ENCODE data around the gene KLHL3.

Gene KLHL3

DNA sequence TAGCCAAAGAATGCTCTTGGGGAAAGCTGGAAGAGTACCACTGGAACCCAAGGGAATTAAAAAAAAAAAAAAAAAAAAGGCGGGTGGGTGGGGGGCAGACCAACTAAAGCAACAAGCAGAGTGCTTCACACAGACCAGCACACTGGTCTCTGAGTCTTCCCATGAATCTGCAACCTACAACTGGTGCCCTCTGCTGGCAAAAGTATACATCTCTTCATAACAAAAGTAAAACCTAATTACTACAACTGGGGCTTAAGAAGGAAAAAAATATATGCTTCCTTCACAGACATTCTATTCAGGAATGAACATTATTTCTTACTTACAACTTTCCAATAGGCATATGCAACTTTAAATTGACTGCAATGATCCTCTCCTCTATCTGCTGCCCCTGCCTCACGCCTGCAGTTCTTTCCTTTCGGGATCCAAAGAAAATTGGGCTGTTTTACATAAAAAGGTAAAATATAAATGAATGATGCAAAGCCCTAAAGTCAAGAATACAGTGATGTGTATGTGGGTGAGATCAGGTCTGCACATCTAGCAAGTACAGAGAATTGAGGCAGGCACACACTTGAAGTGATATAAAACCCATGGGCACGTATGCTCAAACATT is 7.2 kb upstream of the KLHL3 start:
- peak; percentile 72 to 74 for DNase-seq

DNA sequence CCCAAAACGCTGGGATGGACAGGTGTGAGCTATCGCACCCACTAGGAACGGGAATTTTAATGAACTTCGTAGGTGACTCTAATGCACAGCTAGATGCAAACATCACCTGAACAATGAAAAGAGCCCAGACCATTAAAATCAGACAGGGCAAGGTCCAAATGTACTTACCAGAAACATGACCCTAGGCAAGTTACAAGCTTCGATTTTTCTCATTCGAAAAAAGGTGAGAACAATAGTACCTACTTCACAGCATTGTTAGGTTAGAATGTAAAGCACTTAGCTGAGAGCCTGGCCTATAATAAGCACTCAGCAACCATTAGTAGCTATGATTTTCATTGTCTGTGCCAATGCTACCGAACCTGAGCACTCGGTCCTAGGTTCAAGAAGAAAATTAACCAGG is 5.8 kb upstream of the KLHL3 start:
- DNase-seq = no peak

DNA sequence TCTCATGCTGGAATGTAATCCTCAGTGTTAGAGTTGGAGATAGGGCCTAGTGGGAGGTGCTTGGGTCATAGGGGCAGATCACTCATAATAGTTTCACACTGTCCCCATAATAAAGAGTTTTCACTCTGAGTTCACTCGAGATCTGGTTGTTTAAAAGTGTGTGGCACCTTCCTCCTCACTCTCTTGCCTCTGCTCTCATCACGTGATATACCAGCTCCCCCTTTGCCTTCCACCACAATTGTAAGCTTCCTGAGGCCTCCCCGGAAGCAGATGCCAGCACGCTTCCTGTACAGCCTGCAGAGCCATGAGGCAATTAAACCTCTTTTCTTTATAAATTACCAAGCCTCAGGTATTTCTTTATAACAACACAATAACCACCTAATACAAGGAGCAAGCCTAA is 3.8 kb upstream of the KLHL3 start:
- DNase-seq = no peak

DNA sequence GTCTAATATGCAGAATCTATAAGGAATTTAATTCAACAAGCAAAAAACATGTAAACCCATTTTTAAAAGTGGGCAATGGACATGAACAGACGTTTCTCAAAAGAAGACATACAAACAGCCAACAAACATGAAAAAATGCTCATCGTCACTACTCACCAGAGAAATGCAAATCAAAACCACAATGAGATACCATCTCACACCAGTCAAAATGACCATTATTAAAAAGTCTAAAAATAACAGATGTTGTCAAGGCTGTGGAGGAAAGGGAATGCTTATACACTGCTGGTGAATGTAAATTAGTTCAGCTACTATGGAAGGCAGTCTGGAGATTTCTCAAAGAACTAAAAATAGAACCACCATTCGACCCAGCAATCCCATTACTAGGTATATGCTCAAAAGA is 3.1 kb upstream of the KLHL3 start:
- DNase-seq = no peak

DNA sequence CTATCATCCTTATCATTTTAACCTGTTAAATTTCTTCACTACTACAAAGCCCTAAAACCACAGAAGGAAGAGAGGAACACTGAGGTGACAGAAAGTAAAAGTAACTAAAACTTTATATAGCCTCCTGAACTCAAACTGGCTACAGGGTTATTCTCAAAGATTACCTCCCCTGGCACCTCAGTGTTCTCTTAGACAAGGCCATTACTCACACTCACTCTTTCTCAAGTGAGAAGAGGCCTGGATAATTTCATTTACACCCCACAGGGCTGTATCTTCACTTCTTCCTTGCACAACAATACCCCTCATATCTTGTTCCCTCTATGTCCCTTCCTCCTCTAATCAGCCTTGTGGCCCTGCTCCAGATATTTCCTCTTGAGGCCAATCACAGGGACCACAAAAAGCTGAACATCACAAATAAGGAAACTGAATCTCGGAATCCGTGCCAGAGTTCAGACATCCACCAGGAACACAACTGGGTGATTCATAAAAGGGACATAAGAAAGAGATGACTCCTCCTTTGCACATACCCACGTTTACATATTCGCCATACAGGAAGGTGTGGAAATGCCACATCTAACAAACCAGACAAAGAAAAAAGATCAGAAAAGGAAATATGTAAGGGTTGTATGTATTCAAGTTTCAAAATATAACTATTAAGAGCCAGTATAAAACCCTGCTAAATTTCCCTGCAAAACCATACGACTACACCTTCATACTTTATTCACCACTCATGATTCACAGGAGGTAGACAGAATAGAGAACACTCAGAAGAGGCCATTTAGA is 1.7 kb upstream of the KLHL3 start:
- DNase-seq = peak; percentile 88 to 91

DNA sequence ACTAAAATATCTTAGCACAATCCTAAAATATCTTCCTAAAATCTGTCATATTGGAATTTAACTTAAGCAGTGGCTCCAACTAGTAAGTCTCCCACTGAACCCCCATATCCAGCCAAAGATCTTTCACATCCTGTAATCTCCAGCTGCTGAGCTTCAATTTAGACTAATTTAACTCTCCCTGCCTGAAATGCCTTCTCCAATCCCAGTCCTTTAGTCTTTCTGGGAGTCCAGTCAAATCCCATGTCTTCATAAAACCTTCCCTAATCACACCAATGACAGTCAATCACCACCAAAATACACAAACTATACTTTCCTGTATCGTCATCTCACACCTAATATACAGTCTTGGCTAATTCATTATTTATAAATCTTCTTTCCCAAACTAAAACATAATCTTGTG is 607 bp upstream of the KLHL3 start:
- DNase-seq = no peak

DNA sequence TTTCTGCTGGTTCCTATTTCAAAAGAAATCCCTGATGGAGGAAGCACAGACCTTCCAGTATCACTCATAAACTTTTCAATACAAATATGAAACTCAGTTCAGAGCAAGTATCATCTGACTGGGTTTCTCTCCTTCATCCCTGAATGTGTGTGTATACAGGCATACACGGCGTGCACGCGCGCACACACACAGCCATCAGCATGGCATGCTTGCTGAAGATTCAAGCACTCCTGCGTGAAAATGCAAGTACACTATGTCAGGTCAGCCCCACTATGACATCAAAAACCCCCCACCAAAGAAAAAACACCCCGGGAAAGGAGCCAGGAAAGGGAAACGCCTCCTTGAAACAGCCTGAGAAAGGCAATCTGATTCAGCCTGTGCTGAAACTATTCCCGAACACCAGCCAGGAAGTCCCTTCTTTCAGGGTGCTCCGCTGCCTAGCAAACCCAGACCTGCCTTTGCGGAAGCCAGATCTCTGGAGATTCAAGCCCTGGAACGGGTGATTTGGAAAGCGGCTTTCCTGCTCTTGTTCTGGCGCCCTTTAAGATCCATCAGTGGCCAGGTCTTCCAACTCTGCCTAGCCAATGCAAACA is 831 bp downstream of the KLHL3 start:
- DNase-seq = peak; percentile 20 to 55

DNA sequence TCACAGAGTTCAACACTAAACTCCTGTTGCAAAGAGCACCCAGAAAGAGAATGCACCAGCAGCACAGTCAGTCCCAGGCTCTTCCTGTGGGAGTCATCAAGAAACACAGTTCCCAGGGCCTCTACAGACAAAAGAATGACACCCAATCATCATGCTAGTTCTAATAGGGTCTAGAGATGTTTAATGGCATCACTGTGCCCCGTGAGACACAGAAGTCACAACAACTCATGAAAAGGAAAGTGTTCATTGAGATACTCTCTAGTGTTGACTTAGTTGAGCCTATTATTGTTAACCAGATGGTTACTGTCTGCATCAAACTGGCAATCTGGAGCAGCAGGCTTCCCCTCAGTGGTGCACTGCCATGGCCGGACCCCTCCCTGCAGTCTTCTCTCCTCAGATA is 1.6 kb downstream of the KLHL3 start:
- DNase-seq = no peak

DNA sequence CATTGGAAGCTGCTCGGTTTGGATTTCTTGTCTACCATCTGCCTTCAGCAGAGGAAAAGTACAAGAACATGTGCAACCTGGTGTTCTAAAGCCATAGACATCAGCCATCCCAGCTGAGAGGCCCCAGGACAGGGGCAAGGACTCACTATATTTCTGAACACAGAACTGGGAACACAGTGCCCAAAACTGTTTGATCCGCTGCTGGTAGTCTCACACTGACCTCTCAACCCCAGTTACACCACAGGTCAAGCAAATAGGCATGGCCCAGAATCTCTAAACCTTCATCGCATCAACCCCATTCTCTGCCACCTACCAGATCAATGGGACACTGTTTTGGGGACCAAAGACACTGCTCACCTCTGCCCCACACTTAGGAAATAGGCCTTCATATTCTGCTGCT is 2.0 kb downstream of the KLHL3 start:
- no peak for DNase-seq

DNA sequence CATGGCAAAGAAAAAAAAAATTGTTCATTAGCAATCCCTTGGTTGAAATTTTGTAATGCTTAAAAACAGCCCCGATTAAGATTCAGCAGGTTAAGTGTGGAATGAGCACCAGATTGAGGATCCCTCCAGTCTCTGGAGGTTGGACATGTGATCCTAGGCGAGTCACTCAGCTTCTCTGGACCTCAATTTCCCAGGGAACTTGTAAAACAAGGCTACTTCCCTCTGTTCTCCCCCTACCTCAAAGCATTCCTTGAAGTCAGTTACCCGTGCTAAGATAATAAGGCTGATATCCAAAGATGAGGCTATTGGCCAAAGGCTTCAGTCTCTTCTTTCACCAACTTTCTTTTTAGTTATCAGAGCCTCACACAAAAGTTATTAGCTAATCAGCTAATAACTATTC is 2.9 kb downstream of the KLHL3 start:
- DNase-seq = peak in 1 of 2 donors; percentile 4

DNA sequence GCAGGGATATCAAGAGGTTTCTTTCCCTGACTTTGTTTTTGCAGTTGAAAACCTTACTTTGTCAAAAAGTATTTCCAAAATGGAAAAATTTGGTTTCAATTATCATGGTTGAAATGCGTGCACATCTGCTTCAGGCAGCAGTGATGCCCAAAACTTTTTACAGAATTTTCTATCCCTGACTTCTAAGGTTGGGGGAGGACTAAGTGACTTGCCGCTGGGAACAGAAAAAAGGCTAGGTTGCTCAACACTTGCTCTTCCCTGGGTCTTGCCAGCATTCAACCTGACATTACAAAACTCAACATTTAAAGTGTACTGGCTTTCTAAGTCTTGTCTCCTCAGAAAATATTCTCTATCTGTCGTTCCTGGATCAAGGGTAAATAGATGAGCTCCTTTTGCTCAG is 4.7 kb downstream of the KLHL3 start:
- no peak for DNase-seq

DNA sequence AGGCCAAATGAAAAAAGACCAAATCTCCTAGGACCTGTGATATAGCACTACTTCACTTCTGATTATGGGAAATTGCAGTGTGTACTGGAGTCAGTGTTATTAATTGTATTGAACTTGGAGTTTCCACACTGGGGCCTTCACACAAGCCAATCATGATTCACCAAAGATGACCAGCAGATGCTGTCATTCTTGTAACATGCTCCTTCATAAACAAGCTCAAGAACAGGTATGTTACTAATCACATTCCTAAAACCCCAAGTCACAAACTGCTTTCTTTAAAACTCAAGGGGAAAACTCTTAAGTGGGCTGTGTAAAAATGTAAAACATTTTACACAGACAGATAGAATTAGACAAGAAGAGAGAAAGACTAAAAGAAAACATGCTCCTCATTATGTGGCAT is 5.6 kb downstream of the KLHL3 start:
- DNase-seq = no peak

DNA sequence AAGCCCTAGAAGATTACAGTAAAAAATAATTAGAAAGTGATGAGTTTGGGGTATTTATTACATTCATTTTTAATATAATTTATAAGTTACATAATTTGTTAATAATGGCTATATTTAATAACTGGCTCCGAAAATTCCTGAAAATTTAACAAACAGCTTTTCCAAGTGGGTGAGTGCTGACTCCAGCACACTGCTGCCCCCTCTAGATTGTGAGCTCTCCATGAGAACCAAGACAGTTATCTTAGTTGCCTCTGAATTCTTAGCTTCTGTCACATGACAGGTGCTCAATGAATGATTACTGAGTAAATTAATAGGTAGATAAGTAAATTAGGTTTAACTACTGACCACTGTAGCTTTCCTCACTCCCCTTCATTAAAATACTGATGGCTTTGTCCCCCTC is 7.8 kb downstream of the KLHL3 start:
- DNase-seq = no peak

DNA sequence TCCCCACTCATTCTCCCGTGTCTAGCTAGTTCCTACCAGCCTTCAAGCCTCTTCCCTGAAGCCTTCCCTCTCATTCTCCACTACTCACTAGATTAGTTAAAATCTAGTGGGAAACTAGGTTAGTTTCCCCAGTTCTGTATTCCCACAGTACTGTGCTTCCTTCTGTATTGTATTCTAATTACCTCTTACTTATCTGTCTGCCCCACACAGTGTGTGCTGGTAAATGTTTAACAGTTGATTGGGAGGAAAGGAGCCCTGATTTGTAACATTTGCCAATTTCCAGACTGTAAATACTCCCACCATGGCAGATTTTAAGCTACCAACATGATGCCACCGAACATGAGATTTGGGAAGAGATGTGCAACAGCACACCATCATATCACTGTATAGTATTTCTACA is 8.3 kb downstream of the KLHL3 start:
- DNase-seq = no peak

DNA sequence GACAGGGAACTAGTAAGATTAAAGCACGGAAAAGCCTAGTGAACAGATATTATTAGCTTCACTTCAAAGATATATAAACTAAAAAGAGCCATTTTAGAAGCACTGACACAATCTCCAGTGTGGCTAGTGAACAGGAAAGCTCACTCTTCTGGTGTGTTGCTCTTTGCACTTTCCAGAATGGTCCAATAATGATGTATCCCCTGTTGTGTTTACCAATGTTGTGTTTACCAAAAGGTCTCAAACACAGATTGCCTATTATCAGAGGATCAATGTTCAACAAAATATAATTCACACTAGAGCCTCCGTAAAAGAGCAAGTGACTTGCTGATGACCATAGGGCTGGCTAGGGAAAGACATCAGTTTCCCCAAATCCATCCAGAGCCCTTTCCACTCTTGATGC is 11.6 kb downstream of the KLHL3 start:
- DNase-seq = no peak

DNA sequence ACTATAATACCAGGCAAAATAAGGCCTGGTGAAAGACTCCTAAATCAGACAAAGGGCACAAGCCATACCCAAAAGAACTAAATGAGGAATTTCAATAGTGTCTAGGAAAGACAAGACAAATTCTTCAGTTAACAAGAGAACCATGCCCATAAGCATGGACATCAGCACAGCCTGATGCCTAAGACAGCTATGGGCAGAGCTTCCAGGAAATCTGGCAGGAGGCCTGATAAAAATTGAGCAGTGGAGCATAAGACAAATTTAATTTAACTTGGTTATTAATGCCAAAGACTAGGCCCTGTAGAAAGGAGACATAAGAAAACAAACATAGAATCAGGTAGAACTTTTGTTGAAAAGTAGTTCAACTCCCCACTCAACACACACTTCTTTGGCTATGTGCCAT is 17.3 kb downstream of the KLHL3 start:
- no peak for DNase-seq

DNA sequence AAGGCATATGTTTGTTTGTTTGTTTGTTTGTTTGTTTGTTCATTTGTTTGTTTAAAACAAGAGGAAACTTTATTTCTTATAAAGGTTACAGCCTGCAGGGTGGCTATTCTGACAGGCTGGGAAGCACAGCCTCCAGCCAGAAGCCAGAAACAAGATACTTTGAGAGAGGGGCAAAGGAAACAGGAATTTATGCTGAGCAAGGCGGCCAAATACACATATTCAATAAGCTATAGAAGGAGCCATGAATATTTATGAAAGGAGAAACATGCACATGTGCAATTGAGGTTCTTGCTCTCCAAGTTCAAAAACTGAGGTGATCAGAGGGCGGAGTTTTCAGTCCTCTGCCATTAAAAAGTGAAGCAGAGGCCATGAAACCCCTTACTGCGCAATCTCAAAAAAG is 19.6 kb downstream of the KLHL3 start:
- no peak for DNase-seq

DNA sequence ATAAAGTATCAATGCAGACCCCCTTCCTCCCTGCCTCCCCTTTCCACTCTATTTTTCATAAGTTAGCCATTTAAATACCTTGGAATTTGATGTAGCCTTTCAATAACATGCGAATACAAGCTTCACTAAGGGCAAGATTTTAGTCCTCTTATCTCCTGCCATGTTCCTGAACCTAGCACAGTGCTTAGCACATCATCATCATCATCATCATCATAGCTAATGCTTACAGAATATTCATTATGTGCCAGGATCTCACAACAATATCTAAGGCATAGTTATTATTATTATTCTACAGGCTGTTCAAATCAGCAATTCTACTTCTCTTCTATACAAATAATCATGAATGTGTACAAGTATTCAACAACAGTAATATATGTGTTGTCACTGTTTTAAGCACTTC is 20.4 kb downstream of the KLHL3 start:
- DNase-seq = no peak

DNA sequence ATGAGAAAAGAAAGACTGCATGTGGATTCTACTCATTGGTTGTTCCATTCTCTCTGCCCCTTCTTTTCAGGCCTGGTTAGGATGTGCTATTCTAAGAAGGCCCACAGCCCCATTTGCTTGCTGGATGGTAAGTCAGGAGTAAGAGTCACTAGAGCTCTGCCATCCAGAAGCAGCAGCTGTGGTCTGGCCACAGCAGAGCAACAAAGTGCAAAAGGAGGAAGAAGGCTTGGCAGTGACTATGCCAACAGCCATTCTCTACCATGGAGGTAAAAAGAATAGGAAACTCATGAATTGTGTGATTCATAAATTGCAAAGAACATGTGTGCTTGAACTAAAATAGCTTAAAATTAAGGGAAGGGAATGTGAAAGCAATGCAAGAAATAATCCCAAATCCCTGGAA is 20.9 kb downstream of the KLHL3 start:
- peak; percentile 13 to 19 for DNase-seq

DNA sequence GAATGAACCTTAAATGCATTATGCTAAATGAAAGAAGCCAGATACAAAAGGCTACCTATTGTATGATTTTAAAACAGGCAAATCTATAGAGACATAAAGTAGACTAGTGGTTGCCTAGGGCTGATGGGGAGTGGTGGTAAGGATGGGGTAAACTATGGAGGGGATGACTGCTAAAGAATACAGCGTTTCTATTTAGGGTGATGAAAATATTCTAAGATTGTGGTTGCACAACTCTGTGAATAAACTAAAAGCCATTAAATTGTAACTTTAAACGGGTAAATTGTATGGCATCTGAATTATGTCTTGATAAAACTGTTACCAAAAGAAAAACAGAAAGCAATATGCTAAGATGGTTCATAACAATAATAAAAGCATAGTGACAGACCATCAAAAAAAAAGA is 21.4 kb downstream of the KLHL3 start:
- no peak for DNase-seq

DNA sequence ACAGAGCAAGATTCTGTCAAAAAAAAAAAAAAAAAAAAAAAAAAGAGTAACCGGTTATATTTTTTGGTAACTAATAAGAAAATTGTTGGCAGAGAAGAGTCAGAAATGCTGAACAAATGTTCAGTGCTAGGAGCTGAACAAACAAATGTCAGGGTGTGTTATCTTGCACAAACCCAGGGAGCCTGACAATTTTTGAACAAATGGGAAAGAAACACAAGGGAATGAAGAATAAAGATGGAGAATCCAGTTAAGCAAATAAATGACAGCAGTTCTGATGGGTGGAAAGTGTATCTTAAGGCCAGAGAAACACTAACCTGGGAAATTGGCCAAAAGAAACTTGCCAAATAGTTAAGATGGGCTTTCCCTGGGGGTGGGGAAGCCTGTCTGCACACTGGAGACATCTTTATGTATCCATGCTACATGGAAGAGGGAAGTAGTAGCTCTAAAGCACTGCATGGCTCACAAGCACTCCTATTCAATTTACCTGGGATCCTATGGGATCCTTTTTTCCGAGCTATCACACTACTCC is 23.7 kb downstream of the KLHL3 start:
- DNase-seq = no peak

DNA sequence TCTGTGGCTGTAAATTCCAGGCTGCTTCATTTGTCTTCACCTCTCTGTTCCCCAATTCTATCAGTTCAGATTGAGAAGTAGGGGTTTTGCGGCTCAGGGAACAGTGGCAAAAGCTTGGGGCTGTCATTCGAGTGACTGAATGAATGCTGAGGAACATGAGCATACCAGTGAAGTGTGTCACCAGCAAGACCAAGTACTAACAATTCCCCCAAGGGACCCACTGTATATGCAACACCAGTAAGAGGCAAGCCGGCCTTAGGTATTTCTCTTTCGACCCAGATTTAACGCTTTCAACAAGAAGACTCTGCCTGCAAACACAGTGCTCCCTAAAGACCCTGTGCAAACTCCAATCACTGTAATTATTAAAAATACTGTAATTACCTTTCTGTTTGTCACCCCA is 25.8 kb downstream of the KLHL3 start:
- no peak for DNase-seq

DNA sequence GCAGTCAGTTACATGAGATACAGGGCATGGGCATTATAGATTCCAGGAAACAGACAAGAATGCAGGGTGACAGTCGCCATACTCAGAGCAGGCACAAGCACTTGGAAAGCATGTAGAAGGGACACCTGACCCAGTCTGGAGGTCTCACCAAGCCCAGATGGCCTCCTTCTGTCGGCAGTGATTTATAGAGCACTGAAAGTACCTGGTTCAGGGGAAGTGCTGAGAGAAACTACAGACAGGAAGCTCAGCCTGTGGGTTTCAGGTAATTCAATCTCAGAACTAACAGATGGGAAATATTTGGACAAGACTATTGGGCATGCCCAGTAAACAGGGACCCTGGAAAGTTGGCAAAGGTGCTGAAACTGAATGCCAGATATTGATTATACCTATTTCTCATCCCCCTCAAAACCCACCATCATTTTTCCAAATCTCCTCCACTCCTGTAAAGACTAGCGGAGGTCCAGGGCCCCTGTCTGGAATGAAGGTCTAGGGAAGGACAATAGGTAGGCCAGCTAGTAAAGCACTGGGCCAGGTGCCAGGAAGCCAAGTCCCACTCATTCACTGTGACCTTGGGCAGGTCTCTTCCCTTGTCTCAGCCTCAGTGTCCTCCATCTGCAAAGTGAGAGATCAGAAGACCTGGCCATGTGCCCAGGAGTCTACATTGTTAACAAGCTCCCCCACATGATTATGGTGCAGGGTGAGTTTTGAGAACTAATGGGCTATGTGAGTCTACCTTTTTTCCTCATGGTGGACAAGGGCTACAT is 26.9 kb downstream of the KLHL3 start:
- no peak for DNase-seq
